ENCODE data around the gene XIAP.

The XIAP gene

GRCh38 chrX:123876844-123877243, 17.0 kb downstream of the XIAP start:
- Histone ChIP-seq H3K79me1 (ENCODE audit: low read length) (no peaks in the 10 kb centered on the region), H3K79me2 (ENCODE audit: control insufficient read depth, insufficient read depth, low read length) (no peaks in the 10 kb centered on the region), H4K8ac (ENCODE audit: low read depth, low read length) (no peak overlapping the region), H2BK15ac (replicated peaks; ENCODE audit: low read depth) (no peak overlapping the region), H3K27me3 (ENCODE audit: insufficient read depth, low read length, poor library complexity) (no peaks in the 10 kb centered on the region), H3K56ac (ENCODE audit: low read length) (no peak overlapping the region), H2BK5ac (ENCODE audit: low read length) (no peak overlapping the region), H3K4me2 (ENCODE audit: low read length) (no peak overlapping the region), H3K4me3 (ENCODE audit: low read length) (no peak overlapping the region), H3K27ac (ENCODE audit: low read depth, low read length) (no peak overlapping the region), H4K5ac (ENCODE audit: low read length) (no peak overlapping the region), H3K18ac (ENCODE audit: low read length) (no peak overlapping the region), H2BK120ac (ENCODE audit: low read depth, low read length) (no peak overlapping the region), H3K9ac (ENCODE audit: low read length) (no peak overlapping the region), H2AK5ac (ENCODE audit: low read length) (no peak overlapping the region), H3K23ac (ENCODE audit: low read length) (no peak overlapping the region), H3K4me1 (ENCODE audit: control insufficient read depth, low read depth, low read length) (no peaks in the 10 kb centered on the region), H3K36me3 (ENCODE audit: control insufficient read depth, insufficient read depth, low read length) (no peaks in the 10 kb centered on the region), H3K4ac (ENCODE audit: low read depth, low read length) (no peak overlapping the region)
- no CpG with 5 or more reads among the region's 2 CpGs for WGBS (ENCODE audit: extremely low coverage, insufficient coverage, low lambda C conversion rate)
- no peak for DNase-seq

GRCh38 chrX:123878252-123878721, 18.4 kb downstream of the XIAP start:
- no peak overlapping the region for H2BK120ac ChIP-seq (ENCODE audit: low read depth, low read length)
- no peaks in the 10 kb centered on the region for H3K27me3 ChIP-seq (ENCODE audit: insufficient read depth, low read length, poor library complexity)
- H3K23ac ChIP-seq (ENCODE audit: low read length) = no peak overlapping the region
- H3K4me3 ChIP-seq (ENCODE audit: low read length) = no peak overlapping the region
- no peak overlapping the region for H2BK5ac ChIP-seq (ENCODE audit: low read length)
- no peak overlapping the region for H4K5ac ChIP-seq (ENCODE audit: low read length)
- no peaks in the 10 kb centered on the region for H3K36me3 ChIP-seq (ENCODE audit: control insufficient read depth, insufficient read depth, low read length)
- no peak overlapping the region for H4K8ac ChIP-seq (ENCODE audit: low read depth, low read length)
- no peak overlapping the region for H3K4ac ChIP-seq (ENCODE audit: low read depth, low read length)
- H2AK5ac ChIP-seq (ENCODE audit: low read length) = no peak overlapping the region
- no peak overlapping the region for H2BK15ac ChIP-seq (replicated peaks; ENCODE audit: low read depth)
- no peak overlapping the region for H3K9ac ChIP-seq (ENCODE audit: low read length)
- no peak overlapping the region for H3K27ac ChIP-seq (ENCODE audit: low read depth, low read length)
- H3K79me2 ChIP-seq (ENCODE audit: control insufficient read depth, insufficient read depth, low read length) = no peaks in the 10 kb centered on the region
- H3K18ac ChIP-seq (ENCODE audit: low read length) = no peak overlapping the region
- WGBS (ENCODE audit: extremely low coverage, insufficient coverage, low lambda C conversion rate) = no CpG with 5 or more reads among the region's 2 CpGs
- no peaks in the 10 kb centered on the region for H3K4me1 ChIP-seq (ENCODE audit: control insufficient read depth, low read depth, low read length)
- no peaks in the 10 kb centered on the region for H3K79me1 ChIP-seq (ENCODE audit: low read length)
- no peak overlapping the region for H3K4me2 ChIP-seq (ENCODE audit: low read length)
- no peak for DNase-seq
- H3K56ac ChIP-seq (ENCODE audit: low read length) = no peak overlapping the region

GRCh38 chrX:123881330-123881729, 21.5 kb downstream of the XIAP start:
- Histone ChIP-seq H3K56ac (ENCODE audit: low read length) (no peak overlapping the region), H2BK5ac (ENCODE audit: low read length) (no peak overlapping the region), H3K23ac (ENCODE audit: low read length) (no peak overlapping the region)

GRCh38 chrX:123882391-123882790, 22.5 kb downstream of the XIAP start:
- no peak overlapping the region for H3K9ac ChIP-seq (ENCODE audit: low read length)
- no peak overlapping the region for H3K56ac ChIP-seq (ENCODE audit: low read length)
- no peaks in the 10 kb centered on the region for H3K27me3 ChIP-seq (ENCODE audit: insufficient read depth, low read length, poor library complexity)
- no peak overlapping the region for H2AK5ac ChIP-seq (ENCODE audit: low read length)
- no peak for DNase-seq
- H3K4me1 ChIP-seq (ENCODE audit: control insufficient read depth, low read depth, low read length) = no peaks in the 10 kb centered on the region
- H2BK120ac ChIP-seq (ENCODE audit: low read depth, low read length) = no peak overlapping the region
- no peak overlapping the region for H4K5ac ChIP-seq (ENCODE audit: low read length)
- H4K8ac ChIP-seq (ENCODE audit: low read depth, low read length) = no peak overlapping the region
- no peak overlapping the region for H3K4me3 ChIP-seq (ENCODE audit: low read length)
- no peak overlapping the region for H3K4ac ChIP-seq (ENCODE audit: low read depth, low read length)
- H2BK15ac ChIP-seq (replicated peaks; ENCODE audit: low read depth) = no peak overlapping the region
- no peak overlapping the region for H3K18ac ChIP-seq (ENCODE audit: low read length)
- no peak overlapping the region for H3K23ac ChIP-seq (ENCODE audit: low read length)
- WGBS (ENCODE audit: extremely low coverage, insufficient coverage, low lambda C conversion rate) = no CpG with 5 or more reads among the region's 3 CpGs
- H2BK5ac ChIP-seq (ENCODE audit: low read length) = no peak overlapping the region
- H3K36me3 ChIP-seq (ENCODE audit: control insufficient read depth, insufficient read depth, low read length) = peaks cover 2% of the 10 kb centered on the region
- no peak overlapping the region for H3K4me2 ChIP-seq (ENCODE audit: low read length)
- no peaks in the 10 kb centered on the region for H3K79me1 ChIP-seq (ENCODE audit: low read length)
- no peaks in the 10 kb centered on the region for H3K79me2 ChIP-seq (ENCODE audit: control insufficient read depth, insufficient read depth, low read length)
- H3K27ac ChIP-seq (ENCODE audit: low read depth, low read length) = no peak overlapping the region

More at GRCh38 chrX:123881330-123881729, 21.5 kb downstream of the XIAP start:
- H4K5ac ChIP-seq (ENCODE audit: low read length) = no peak overlapping the region
- H4K8ac ChIP-seq (ENCODE audit: low read depth, low read length) = no peak overlapping the region
- no peaks in the 10 kb centered on the region for H3K4me1 ChIP-seq (ENCODE audit: control insufficient read depth, low read depth, low read length)
- H3K4me2 ChIP-seq (ENCODE audit: low read length) = no peak overlapping the region
- no peak for DNase-seq
- no peak overlapping the region for H2BK15ac ChIP-seq (replicated peaks; ENCODE audit: low read depth)
- no peak overlapping the region for H3K9ac ChIP-seq (ENCODE audit: low read length)
- no peak overlapping the region for H3K4me3 ChIP-seq (ENCODE audit: low read length)
- no peak overlapping the region for H2AK5ac ChIP-seq (ENCODE audit: low read length)
- no peak overlapping the region for H3K18ac ChIP-seq (ENCODE audit: low read length)
- peaks cover 2% of the 10 kb centered on the region for H3K36me3 ChIP-seq (ENCODE audit: control insufficient read depth, insufficient read depth, low read length)
- H3K27me3 ChIP-seq (ENCODE audit: insufficient read depth, low read length, poor library complexity) = no peaks in the 10 kb centered on the region
- no peaks in the 10 kb centered on the region for H3K79me2 ChIP-seq (ENCODE audit: control insufficient read depth, insufficient read depth, low read length)
- no peak overlapping the region for H3K4ac ChIP-seq (ENCODE audit: low read depth, low read length)
- H3K79me1 ChIP-seq (ENCODE audit: low read length) = no peaks in the 10 kb centered on the region
- H2BK120ac ChIP-seq (ENCODE audit: low read depth, low read length) = no peak overlapping the region
- H3K27ac ChIP-seq (ENCODE audit: low read depth, low read length) = no peak overlapping the region

- Histone ChIP-seq H2BK5ac (ENCODE audit: low read length) (no peak overlapping the region), H3K4me1 (ENCODE audit: control insufficient read depth, low read depth, low read length) (no peaks in the 10 kb centered on the region), H2BK120ac (ENCODE audit: low read depth, low read length) (no peak overlapping the region), H3K27me3 (ENCODE audit: insufficient read depth, low read length, poor library complexity) (no peaks in the 10 kb centered on the region), H3K4ac (ENCODE audit: low read depth, low read length) (no peak overlapping the region), H3K79me1 (ENCODE audit: low read length) (no peaks in the 10 kb centered on the region), H3K56ac (ENCODE audit: low read length) (no peak overlapping the region), H3K4me2 (ENCODE audit: low read length) (no peak overlapping the region), H3K18ac (ENCODE audit: low read length) (no peak overlapping the region), H4K8ac (ENCODE audit: low read depth, low read length) (no peak overlapping the region), H2AK5ac (ENCODE audit: low read length) (no peak overlapping the region), H3K9ac (ENCODE audit: low read length) (no peak overlapping the region), H2BK15ac (replicated peaks; ENCODE audit: low read depth) (no peak overlapping the region), H3K4me3 (ENCODE audit: low read length) (no peak overlapping the region), H3K23ac (ENCODE audit: low read length) (no peak overlapping the region), H3K79me2 (ENCODE audit: control insufficient read depth, insufficient read depth, low read length) (no peaks in the 10 kb centered on the region), H3K36me3 (ENCODE audit: control insufficient read depth, insufficient read depth, low read length) (peaks cover 2% of the 10 kb centered on the region), H4K5ac (ENCODE audit: low read length) (no peak overlapping the region), H3K27ac (ENCODE audit: low read depth, low read length) (no peak overlapping the region)
- DNase-seq = peak; percentile 37
These were observed 25.1 kb downstream of the XIAP start for GRCh38 chrX:123884809-123885408.

- Histone ChIP-seq H3K56ac (ENCODE audit: low read length) (no peak overlapping the region), H3K79me2 (ENCODE audit: control insufficient read depth, insufficient read depth, low read length) (no peaks in the 10 kb centered on the region), H3K27ac (ENCODE audit: low read depth, low read length) (no peak overlapping the region), H4K8ac (ENCODE audit: low read depth, low read length) (no peak overlapping the region), H3K79me1 (ENCODE audit: low read length) (no peaks in the 10 kb centered on the region), H3K4me2 (ENCODE audit: low read length) (no peak overlapping the region), H3K23ac (ENCODE audit: low read length) (no peak overlapping the region), H3K18ac (ENCODE audit: low read length) (no peak overlapping the region), H2BK120ac (ENCODE audit: low read depth, low read length) (no peak overlapping the region), H3K36me3 (ENCODE audit: control insufficient read depth, insufficient read depth, low read length) (no peaks in the 10 kb centered on the region), H3K4me1 (ENCODE audit: control insufficient read depth, low read depth, low read length) (no peaks in the 10 kb centered on the region), H4K5ac (ENCODE audit: low read length) (no peak overlapping the region), H3K27me3 (ENCODE audit: insufficient read depth, low read length, poor library complexity) (no peaks in the 10 kb centered on the region), H2BK5ac (ENCODE audit: low read length) (no peak overlapping the region), H2BK15ac (replicated peaks; ENCODE audit: low read depth) (no peak overlapping the region), H3K4ac (ENCODE audit: low read depth, low read length) (no peak overlapping the region), H2AK5ac (ENCODE audit: low read length) (no peak overlapping the region), H3K4me3 (ENCODE audit: low read length) (no peak overlapping the region), H3K9ac (ENCODE audit: low read length) (no peak overlapping the region)
- DNase-seq = no peak
- WGBS (ENCODE audit: extremely low coverage, insufficient coverage, low lambda C conversion rate) = no CpG with 5 or more reads among the region's 3 CpGs
These were observed 39.8 kb downstream of the XIAP start for GRCh38 chrX:123899701-123900100.
